Liver (tissue), 3 donors: ENCODE measurements around the gene PARP9.
A peak's percentile ranks its signal among the peaks of the same experiment; 100 is the strongest.

ENCODE experiments used
- TAF1 ChIP-seq: conservative IDR thresholded peaks from 2 replicates; pipeline ENCODE4 v1.6.1; 2016; ENCODE audit warnings: antibody characterized with exemption, mild to moderate bottlenecking
- TF ChIP-seq, protein P1 (sequence below): fragments of 150-350 bp; IDR thresholded peaks from 2 replicates; pipeline ENCODE4 v1.5.1; 2017; ENCODE audit warnings: improper control_type of control experiment, low read depth, low read length; ENCODE audit not compliant: missing input control
- TF ChIP-seq, protein P2 (sequence below): IDR thresholded peaks from 2 replicates; pipeline ENCODE4 v1.6.1; 2016; ENCODE audit warnings: antibody characterized with exemption
- TF ChIP-seq, protein P3 (sequence below): IDR thresholded peaks from 2 replicates; pipeline ENCODE4 v1.6.1; 2016; ENCODE audit warnings: antibody characterized with exemption
- TF ChIP-seq, protein P4 (sequence below): IDR thresholded peaks from 2 replicates; pipeline ENCODE4 v1.6.1; 2016; ENCODE audit warnings: antibody characterized with exemption, mild to moderate bottlenecking
- donor health status: healthy.
- donor health status: healthy.

GRCh38 chr3:122564155-122564912, at the start of gene PARP9, which contains the start of gene DTX3L:
- TF ChIP-seq, protein P1, sequence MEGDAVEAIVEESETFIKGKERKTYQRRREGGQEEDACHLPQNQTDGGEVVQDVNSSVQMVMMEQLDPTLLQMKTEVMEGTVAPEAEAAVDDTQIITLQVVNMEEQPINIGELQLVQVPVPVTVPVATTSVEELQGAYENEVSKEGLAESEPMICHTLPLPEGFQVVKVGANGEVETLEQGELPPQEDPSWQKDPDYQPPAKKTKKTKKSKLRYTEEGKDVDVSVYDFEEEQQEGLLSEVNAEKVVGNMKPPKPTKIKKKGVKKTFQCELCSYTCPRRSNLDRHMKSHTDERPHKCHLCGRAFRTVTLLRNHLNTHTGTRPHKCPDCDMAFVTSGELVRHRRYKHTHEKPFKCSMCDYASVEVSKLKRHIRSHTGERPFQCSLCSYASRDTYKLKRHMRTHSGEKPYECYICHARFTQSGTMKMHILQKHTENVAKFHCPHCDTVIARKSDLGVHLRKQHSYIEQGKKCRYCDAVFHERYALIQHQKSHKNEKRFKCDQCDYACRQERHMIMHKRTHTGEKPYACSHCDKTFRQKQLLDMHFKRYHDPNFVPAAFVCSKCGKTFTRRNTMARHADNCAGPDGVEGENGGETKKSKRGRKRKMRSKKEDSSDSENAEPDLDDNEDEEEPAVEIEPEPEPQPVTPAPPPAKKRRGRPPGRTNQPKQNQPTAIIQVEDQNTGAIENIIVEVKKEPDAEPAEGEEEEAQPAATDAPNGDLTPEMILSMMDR, result no peak
- TF ChIP-seq, protein P2, sequence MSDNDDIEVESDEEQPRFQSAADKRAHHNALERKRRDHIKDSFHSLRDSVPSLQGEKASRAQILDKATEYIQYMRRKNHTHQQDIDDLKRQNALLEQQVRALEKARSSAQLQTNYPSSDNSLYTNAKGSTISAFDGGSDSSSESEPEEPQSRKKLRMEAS, result no peak
- TF ChIP-seq, protein P3, sequence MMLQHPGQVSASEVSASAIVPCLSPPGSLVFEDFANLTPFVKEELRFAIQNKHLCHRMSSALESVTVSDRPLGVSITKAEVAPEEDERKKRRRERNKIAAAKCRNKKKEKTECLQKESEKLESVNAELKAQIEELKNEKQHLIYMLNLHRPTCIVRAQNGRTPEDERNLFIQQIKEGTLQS, result no peak
- peak; percentile 53 for TF ChIP-seq TAF1
- TF ChIP-seq, protein P4, sequence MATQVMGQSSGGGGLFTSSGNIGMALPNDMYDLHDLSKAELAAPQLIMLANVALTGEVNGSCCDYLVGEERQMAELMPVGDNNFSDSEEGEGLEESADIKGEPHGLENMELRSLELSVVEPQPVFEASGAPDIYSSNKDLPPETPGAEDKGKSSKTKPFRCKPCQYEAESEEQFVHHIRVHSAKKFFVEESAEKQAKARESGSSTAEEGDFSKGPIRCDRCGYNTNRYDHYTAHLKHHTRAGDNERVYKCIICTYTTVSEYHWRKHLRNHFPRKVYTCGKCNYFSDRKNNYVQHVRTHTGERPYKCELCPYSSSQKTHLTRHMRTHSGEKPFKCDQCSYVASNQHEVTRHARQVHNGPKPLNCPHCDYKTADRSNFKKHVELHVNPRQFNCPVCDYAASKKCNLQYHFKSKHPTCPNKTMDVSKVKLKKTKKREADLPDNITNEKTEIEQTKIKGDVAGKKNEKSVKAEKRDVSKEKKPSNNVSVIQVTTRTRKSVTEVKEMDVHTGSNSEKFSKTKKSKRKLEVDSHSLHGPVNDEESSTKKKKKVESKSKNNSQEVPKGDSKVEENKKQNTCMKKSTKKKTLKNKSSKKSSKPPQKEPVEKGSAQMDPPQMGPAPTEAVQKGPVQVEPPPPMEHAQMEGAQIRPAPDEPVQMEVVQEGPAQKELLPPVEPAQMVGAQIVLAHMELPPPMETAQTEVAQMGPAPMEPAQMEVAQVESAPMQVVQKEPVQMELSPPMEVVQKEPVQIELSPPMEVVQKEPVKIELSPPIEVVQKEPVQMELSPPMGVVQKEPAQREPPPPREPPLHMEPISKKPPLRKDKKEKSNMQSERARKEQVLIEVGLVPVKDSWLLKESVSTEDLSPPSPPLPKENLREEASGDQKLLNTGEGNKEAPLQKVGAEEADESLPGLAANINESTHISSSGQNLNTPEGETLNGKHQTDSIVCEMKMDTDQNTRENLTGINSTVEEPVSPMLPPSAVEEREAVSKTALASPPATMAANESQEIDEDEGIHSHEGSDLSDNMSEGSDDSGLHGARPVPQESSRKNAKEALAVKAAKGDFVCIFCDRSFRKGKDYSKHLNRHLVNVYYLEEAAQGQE, result peak; percentile 66
